Adipocyte (in vitro differentiated cells): ENCODE results near the gene AHDC1.
"Not testable (repeated sequence)": the region's sequence is repeated elsewhere in the genome, so short reads cannot be mapped to it uniquely, and the experiment has no call there.

Experiments
- DNase-seq: peaks from one replicate; pipeline ENCODE4 v3.0.0-alpha.2; 2015; ENCODE audit warnings: low read depth
- H3K27me3 ChIP-seq: replicated peaks from 2 replicates; pipeline ENCODE4 v1.7.0; 2013; ENCODE audit warnings: mild to moderate bottlenecking, low read length, moderate library complexity; ENCODE audit not compliant: control insufficient read depth, insufficient read depth
- H3K36me3 ChIP-seq: 2 replicates; pipeline ENCODE4 v1.7.0; 2013; ENCODE audit warnings: low read length, mild to moderate bottlenecking, moderate library complexity; ENCODE audit not compliant: control insufficient read depth, insufficient read depth, severe bottlenecking
- H3K4me1 ChIP-seq: 2 replicates; pipeline ENCODE4 v1.7.0; 2013; ENCODE audit warnings: mild to moderate bottlenecking, low read length, moderate library complexity; ENCODE audit not compliant: control insufficient read depth, insufficient read depth
- H3K4me3 ChIP-seq: 2 replicates; pipeline ENCODE4 v1.7.0; 2013; ENCODE audit warnings: mild to moderate bottlenecking, low read length, moderate library complexity
- H3K9ac ChIP-seq: 2 replicates; pipeline ENCODE4 v1.7.0; 2013; ENCODE audit warnings: mild to moderate bottlenecking, low read length, moderate library complexity
- H3K9me3 ChIP-seq: 2 replicates; pipeline ENCODE4 v1.7.0; 2013; ENCODE audit warnings: mild to moderate bottlenecking, low read length, moderate library complexity; ENCODE audit not compliant: control insufficient read depth

AHDC1 gene

DNA sequence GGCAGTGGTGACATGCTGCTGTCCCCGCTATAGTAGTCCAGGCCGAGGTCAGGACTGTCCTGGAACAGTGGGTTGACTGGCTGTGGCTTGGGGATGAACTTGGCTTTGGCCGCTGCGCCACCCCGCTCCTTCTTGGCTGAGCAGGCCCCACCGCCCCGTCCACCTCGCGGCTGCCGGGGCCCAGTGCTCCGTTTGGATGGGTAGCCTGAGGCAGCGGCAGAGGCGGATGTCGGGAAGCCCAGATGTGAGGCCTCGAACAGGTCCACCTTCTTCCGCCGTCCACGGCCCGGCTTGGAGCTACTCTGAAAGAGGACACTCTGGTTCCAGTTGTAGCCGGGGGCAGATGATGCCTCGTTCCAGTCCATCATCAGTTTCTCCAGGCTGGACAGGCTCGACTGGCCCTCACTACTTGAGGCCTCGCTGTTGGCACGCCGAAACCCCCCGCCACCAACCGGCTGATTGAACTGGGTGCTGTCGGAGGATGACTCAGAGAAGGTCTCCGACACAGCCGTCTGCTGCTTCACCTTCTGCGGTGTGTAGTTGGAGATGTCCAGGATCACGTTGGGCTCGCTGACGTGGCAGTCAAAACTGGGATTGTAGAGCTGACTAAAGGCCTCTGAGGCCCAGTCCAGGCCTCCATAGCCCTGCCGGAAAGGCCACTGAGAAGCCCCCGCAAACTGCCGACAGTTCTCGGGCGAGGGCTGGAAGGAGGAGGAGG, 55.6 kb downstream of the AHDC1 start:
- Histone ChIP-seq H3K4me1 (peaks cover 33% of the 10 kb centered on the region), H3K4me3 (no peak overlapping the region), H3K9ac (no peak overlapping the region), H3K27me3 (no peaks in the 10 kb centered on the region), H3K9me3 (no peaks in the 10 kb centered on the region), H3K36me3 (peaks cover 48% of the 10 kb centered on the region)
- DNase-seq = no peak

DNA sequence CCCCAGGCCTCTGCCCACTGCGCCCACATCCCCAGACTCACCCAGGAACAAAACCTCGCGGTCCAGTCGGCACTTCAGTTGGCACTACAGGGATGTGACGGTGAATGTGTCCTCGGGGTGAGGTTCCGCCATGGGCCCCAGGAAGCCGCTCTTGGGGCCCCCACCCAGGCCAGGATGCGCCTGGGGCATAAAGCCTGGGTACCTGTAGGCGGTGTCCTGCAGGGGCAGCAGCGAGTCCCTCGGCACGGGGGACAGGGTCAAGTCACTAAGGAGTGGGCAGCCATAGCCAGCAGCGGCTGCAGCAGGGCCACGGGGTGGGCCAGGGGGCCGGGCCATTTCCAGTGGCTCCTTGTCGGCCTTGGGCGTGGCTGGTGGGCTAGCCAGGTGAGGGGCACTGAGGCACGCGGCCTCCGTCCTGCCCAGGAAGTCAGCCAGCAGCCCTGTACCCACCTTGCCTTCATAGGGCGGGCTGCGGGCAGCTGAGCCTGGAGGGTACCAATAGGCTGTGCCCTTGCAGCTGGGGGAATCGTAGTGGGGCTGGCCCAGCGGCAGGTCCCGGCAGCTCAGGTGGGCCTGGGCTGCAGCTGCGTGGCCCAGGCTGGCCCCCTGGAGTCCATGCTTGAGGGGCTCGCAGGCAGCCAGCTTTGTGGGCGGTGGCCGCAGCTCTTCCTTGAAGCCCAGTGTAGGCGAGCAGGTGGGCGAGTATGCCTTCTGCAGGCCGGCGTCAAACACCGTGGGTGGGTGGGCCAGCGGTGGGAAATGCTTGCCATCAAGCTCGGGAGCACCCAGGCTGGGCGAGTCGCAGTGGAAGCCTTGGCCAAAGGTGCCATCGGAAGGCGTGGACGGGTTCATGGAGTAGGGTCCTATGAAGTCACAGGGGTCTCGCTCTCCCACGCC, 56.5 kb downstream of the AHDC1 start:
- no peaks in the 10 kb centered on the region for H3K9me3 ChIP-seq
- no peak for DNase-seq
- no peaks in the 10 kb centered on the region for H3K27me3 ChIP-seq

GRCh38 chr1:27545876-27546275, 58.1 kb downstream of the AHDC1 start:
- H3K27me3 ChIP-seq = no peaks in the 10 kb centered on the region
- peaks cover 49% of the 10 kb centered on the region for H3K4me1 ChIP-seq
- H3K36me3 ChIP-seq = peaks cover 36% of the 10 kb centered on the region
- DNase-seq = no peak
- peak overlapping the region; percentile 66 for H3K9ac ChIP-seq
- H3K4me3 ChIP-seq = peak overlapping the region; percentile 11
- no peaks in the 10 kb centered on the region for H3K9me3 ChIP-seq

More for the DNA sequence above, 56.5 kb downstream of the AHDC1 start:
- peaks cover 42% of the 10 kb centered on the region for H3K4me1 ChIP-seq
- H3K4me3 ChIP-seq = no peak overlapping the region
- peaks cover 44% of the 10 kb centered on the region for H3K36me3 ChIP-seq
- no peak overlapping the region for H3K9ac ChIP-seq

DNA sequence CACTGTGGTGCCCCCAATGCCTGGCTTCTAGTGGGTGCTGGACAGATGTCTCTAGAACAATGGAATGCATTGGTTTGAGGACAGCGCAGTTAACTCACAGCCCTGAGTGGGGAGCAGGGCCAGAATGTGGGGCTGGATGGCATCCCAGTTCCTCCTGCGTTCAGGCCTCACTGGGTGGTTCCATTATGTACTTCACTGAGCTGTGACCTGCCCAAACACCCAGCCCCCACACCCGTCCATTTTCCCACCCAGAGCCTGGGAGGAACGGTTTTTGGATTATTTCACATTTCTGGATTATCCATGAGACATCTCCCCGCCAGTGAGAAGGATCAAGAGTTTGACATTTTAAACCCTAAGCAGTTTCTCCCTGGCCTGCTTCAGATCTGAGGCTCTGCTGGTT, 58.7 kb downstream of the AHDC1 start:
- peak overlapping the region; percentile 66 for H3K9ac ChIP-seq
- H3K9me3 ChIP-seq = no peaks in the 10 kb centered on the region
- peaks cover 53% of the 10 kb centered on the region for H3K4me1 ChIP-seq
- peak overlapping the region; percentile 11 for H3K4me3 ChIP-seq
- peaks cover 30% of the 10 kb centered on the region for H3K36me3 ChIP-seq
- H3K27me3 ChIP-seq = no peaks in the 10 kb centered on the region
- DNase-seq = no peak

DNA sequence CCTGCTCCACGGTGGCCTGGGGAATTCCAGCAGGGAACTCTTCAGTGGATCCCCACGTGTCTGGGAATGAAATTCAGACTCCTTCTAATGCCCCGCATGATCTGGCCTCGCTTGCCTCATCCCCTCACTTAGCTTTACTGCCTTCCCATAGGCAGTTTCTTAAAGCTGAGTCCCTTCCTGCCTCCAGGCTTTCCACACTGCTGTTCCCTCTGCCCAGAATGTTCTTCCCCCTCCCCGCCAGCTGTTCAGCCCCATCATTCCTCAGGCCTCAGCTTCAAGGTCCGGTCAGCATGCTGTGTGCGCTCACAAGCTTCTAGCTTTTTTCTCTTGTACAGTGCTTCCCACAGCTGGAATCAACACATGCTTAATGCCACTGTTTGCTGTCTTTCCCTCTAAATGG, 59.1 kb downstream of the AHDC1 start:
- no peak for DNase-seq
- Histone ChIP-seq H3K27me3 (no peaks in the 10 kb centered on the region), H3K4me3 (no peak overlapping the region), H3K4me1 (peaks cover 57% of the 10 kb centered on the region), H3K36me3 (peaks cover 26% of the 10 kb centered on the region), H3K9ac (peak overlapping the region; percentile 66), H3K9me3 (no peaks in the 10 kb centered on the region)

- Histone ChIP-seq H3K36me3 (peaks cover 15% of the 10 kb centered on the region), H3K4me1 (peaks cover 71% of the 10 kb centered on the region), H3K27me3 (no peaks in the 10 kb centered on the region), H3K9me3 (no peaks in the 10 kb centered on the region), H3K4me3 (no peak overlapping the region), H3K9ac (peak overlapping the region; percentile 74)
- no peak for DNase-seq
Observed at GRCh38 chr1:27543284-27543683, 60.7 kb downstream of the AHDC1 start.

DNA sequence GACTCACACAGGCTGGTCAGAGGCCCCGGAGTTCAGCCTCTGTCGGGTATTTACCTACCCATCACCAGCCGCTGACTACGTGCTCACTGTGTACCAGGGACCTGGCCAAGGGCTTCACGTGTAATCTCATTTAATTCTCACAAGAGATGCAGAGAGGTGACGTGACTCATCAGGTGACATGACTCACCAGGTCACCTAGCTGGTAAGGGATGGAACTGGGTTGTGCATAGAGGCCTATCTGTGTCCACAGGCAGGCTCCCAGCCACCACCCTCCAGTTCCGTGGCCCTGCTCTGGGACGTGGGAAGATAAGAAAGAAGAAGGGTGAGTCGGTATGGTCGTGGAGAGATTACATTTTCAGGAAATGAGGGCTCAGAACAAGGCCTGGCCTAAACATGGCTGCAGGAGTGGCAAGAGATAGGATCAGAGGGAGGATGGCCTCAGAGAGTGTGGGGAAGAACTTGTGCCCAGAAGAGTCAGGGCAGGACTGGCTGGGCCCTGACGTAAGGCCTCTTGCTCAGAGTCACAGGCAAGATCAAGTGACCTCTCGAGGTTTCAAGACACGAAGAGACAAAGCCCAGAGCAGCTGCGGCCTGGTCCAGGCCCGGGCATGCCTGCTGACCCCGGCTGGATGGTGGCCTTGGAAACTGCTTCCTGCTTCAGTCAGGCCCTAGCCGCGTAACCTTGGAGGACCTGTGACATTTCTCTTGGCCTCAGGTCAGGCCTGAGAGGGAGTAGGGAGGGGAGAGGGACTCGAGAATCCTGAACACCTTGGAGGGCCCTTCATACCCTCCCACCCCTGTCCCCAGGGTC, 61.3 kb downstream of the AHDC1 start:
- Histone ChIP-seq H3K9ac (peak overlapping the region; percentile 74), H3K9me3 (no peaks in the 10 kb centered on the region), H3K27me3 (no peaks in the 10 kb centered on the region), H3K4me1 (peaks cover 77% of the 10 kb centered on the region), H3K4me3 (no peak overlapping the region), H3K36me3 (peaks cover 8% of the 10 kb centered on the region)
- no peak for DNase-seq

GRCh38 chr1:27539901-27540861, 63.8 kb downstream of the AHDC1 start:
- Histone ChIP-seq H3K27me3 (no peaks in the 10 kb centered on the region), H3K4me3 (no peak overlapping the region), H3K9me3 (no peaks in the 10 kb centered on the region), H3K36me3 (no peaks in the 10 kb centered on the region), H3K9ac (peak overlapping the region; percentile 35), H3K4me1 (peaks cover 82% of the 10 kb centered on the region)
- peak; percentile 88 for DNase-seq

- Histone ChIP-seq H3K4me1 (peaks cover 68% of the 10 kb centered on the region), H3K36me3 (peaks cover 3% of the 10 kb centered on the region), H3K27me3 (no peaks in the 10 kb centered on the region), H3K9ac (no peak overlapping the region), H3K9me3 (no peaks in the 10 kb centered on the region), H3K4me3 (no peak overlapping the region)
- peak; percentile 81 for DNase-seq
Observed at GRCh38 chr1:27538793-27539192, 65.2 kb downstream of the AHDC1 start.

DNA sequence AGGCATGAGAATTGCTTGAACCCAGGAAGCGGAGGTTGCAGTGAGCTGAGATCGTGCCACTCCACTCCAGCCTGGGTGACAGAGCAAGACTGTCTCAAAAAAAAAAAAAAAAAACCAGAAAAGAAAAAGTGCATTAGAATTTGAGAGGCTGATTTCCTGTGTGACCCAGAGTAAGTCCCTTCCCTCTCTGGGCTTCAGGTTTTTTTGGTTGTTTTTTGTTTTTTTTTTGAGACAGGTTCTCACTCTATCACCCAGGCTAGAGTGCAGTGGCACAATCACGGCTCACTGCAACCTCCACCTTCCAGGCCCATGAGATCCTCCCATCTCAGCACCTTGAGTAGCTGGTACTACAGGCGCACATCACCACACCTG, 65.7 kb downstream of the AHDC1 start:
- not testable (repeated sequence) for H3K9ac ChIP-seq, H3K4me3 ChIP-seq, H3K36me3 ChIP-seq, H3K27me3 ChIP-seq, H3K9me3 ChIP-seq, DNase-seq
- peaks cover 65% of the 10 kb centered on the region for H3K4me1 ChIP-seq
